HG03457 (cell line): ENCODE data around the gene KCNIP1.

Source experiments
- ATAC-seq: cut with Tn5 transposase; IDR thresholded peaks from one replicate; pipeline ENCODE4 v1.9.1; 2021; ENCODE audit warnings: moderate number of reproducible peaks; ENCODE audit not compliant: unreplicated experiment

KCNIP1 gene

DNA sequence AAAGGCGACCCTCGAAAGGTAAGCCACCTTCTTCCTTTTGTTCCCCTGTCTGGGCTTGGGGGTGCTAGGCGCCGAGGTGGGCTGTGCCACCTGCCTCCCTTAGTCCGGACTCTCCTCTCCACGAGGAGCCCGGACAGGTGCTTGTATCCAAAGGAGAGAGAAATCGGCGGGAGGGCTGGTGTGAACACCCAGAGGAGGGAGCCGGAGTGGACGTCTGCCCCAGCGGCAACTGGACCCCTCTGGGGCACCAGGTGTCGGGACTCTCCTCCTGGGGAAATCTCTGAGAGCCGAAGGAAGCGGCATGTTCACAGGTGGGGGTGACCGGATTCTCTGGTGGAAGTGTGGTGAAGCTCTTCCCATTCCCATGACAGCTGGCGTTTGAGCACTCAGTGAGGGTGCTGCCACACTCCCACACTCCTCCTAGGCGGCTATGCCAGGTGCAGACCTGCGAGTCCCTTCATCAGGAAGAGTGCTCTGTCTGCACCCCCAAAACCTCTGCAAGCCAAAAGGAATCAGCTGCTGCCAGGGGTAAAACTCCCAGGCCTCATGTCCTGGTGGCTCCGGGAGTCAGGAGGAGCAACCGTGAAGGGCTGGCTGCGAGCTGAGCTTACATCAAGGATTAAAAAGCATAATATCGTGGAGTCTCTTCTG, 921 bp downstream of the KCNIP1 start:
- no peak for ATAC-seq

DNA sequence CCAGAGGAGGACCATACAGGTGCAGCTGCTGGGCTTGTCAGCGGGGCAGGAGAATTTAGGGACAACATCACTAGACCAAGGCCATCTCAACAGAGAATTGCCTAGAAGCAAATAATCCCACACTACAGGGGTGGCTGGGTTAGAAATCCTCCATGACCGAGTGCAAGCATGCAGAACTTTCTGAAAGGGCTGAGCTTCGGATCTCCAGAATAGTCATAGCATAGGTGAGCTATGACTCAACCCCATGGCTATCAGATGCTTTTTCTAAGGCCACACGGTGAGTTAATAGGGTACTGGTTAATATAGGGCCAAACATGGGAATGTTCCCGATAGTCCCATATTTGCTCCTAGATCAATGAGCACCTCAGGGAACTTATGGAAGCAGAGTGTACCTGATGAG, 4.2 kb downstream of the KCNIP1 start:
- no peak for ATAC-seq

DNA sequence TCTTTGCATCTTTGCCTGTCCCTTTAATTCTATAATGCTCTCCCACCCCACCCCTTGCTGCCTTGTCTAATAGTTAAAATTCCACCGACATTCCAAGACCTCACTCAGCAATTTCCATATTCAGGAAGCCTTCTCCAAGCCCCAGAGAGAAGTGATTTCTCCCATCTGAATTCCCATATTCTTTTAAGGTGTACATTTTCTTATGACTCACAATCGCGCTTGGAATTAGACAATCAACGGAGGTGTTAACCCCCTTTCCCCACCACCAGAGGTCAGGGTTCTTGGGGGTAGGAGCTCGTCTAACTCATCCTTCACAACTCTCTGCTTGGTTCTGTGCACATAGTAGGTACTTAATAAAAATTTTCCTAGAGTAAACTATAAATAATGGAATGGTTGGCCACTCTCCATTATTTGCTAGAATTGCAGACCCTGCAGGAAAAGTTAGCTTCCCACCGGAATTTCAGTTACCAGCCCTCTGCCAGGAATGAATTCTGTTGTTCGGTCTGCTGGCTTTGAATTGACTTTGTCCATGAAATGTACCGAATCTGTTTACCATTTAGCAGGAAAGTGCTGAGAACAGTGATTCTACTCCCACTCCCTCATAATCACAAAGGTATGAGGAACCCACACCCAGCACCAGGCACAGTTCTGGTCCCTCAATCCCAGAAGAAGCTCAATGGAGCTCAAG, 5.0 kb downstream of the KCNIP1 start:
- ATAC-seq = no peak

DNA sequence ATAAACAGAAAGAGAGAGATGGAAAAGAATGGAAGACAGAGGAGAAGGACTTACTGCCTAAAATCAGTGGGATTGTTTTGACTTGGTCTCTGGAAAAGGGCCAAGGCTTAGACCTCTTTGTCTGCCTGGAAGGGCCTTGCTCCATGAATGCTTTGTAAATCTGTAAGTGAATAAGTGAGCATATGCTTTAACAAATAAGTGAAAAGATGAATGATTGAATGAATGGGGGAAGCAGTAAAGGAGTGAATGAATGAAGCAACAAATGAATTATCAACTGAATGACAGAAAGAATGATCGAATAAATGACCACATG, 5.5 kb downstream of the KCNIP1 start:
- no peak for ATAC-seq

DNA sequence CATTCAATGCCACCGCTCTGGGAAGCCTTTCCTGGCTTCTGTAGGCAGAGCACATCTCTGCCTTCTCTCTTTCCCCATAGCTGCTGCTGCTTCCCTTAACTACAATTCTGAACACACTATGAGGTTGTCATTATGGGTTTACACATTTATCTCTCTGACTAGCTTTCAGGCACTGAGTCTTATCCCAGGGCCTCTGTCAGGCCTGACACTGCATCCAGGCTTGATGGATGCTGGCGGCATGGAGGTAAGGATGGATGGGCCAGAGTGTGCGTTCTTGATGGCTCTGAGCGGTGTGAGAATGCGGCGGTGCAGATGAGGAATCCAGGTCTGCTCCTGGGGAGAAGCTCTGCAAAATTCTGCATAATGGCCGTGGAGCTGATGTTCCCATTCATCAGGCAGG, 6.3 kb downstream of the KCNIP1 start:
- ATAC-seq = no peak

DNA sequence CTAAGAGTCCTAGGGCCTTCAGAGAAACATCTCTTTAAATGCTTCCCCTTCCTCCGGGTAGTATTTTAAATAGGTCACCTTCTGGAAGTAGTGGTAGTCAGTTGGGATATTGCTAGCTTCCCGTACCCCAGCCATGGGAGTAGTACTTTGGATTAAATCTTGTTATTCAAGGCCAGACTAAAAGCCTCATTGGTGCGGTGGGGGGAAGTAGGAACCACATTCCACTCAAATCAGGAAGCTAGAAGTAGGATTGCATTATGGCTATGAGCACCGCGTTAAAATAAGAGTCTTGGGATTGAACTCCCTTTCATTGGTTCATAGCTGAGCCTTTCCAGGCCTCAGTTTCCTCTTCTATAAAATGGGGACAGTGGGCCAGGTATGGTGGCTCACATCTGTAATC, 6.7 kb downstream of the KCNIP1 start:
- ATAC-seq = no peak

DNA sequence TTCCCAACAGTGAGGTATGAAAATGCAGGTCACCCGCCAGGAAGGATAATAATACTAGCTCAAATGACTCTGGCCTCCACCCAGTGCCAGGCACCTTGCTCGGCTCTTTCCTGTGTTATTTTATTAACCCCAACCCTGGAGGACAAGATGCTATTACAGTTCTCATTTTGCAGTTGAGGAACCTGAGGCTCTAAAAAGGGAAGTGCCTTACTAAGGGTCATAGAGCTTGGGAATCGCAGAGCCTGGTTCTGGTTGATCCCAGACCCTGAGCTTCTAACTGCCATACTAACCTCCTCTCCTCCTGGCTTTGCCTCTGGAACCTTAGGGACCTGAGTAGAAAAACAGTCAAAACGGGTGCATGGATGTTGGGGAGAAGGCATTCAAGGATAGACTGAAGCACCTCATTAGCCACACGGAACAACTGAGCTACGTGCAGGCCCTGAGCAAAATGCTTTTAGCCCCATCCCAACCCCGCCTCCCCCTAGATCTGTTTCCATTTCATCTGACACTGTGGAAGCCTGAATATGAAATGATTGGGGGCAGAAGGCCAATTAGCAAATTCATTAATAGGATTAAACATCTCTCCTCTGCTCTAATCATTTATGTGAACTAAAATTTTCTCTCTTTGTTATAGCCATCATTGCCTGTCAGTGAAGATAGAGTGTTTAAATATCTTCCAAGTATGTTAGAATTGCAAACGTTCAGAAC, 7.9 kb downstream of the KCNIP1 start:
- no peak for ATAC-seq

DNA sequence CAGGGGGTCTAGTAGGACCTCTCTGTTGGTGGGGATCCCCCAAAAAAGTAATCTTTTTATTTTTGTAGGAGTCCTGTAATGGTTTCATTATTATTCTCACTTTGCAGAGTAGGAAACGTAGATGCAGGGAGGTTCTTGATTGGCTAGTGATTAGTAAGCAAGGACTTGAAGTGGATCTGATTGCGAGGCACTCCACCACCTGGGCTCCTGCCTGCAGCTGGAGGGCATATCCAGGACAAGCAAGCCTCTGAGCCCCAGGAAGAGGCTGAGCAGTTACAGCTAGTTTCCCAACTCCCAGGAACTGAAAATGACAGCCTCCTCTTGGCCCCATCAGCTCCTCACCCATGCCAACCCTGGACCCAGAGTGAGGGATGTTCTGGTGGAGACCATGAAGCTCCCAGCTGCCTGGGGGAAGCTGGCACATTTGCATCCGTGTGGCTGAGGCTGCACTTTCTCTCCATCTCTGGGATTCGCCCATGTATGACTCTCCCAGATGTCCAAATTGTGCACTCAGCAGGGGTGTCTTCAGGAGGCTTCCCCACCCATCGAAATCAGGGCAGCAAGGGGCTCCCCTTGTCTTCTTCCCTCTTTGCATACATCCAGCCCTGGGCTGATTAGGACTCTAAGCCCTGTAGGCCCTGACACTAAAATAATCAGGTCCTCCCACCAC, 10.2 kb downstream of the KCNIP1 start:
- ATAC-seq = no peak

DNA sequence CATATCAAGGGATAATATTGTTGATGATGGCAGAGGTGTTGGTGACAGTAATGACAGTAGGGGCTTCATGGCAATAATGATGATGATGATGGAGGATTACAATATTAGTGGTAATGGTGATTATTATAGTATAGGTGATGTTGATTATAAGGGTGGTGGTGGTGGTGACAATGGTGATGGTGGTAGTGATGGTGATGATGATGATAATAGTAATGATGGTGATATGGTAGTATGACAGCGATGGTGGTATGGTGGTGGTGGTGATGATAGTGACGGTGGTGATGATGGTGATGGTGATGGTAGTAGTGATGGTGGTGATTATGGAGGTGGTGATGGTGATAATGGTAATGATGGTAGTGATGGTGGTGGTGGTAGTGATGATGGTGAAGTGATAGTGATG, 13.6 kb downstream of the KCNIP1 start:
- no peak for ATAC-seq

DNA sequence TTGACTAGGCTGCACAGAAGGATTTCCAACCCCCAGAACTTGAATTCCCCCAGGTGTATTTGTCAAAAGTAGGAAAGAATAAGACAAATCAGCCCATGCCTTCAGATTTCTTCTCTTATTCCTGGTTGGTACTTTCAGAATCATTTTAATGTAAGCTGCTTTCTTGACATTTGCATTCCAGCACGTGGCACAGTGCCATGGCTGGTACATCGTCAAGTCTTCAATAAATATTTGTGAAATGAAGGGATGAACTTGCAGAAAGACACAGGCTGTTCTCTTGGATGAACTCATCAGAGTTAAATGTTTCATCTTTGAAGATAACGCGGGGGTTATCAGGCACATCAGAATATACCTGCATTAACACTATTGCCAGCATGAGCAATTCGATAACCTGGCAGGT, 14.5 kb downstream of the KCNIP1 start:
- no peak for ATAC-seq

DNA sequence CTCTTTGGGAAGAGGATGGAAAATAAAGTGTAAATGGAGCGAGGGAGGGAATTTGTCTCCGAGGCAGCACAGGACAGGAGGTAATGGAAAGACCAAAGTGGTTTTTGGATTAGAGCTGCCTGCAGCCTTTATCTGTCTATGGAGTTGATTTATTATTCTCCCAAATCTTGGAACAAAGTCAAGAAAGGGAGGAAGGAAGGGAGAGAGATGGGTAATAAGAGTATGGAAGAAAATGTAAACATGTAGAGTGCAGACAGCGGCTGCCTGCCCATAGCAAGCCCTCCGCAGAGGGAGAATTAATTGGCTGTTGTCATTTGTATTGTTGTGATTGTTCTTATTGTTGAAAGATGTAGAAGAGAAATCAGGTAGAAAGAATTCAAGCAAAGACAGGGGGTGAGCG, 15.7 kb downstream of the KCNIP1 start:
- no peak for ATAC-seq

DNA sequence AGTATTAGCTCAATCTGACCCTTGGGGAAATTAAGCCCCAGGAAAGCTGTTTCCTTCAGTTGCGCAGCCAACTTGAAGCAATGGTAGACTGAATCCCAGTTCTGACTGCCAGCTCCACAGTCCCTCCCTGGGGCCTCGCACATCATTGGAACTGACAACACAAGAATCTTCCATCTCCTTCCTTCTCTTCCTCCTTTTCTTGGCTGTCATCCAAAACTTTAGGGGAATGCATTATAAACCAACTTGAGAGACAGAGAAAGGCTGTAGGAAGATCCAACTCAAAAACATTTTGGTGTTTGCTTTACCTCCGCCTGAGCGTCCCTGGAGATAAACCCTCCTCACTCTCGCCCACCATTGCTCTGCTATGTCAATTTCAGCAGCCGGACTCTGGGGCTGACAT, 16.6 kb downstream of the KCNIP1 start:
- ATAC-seq = no peak

DNA sequence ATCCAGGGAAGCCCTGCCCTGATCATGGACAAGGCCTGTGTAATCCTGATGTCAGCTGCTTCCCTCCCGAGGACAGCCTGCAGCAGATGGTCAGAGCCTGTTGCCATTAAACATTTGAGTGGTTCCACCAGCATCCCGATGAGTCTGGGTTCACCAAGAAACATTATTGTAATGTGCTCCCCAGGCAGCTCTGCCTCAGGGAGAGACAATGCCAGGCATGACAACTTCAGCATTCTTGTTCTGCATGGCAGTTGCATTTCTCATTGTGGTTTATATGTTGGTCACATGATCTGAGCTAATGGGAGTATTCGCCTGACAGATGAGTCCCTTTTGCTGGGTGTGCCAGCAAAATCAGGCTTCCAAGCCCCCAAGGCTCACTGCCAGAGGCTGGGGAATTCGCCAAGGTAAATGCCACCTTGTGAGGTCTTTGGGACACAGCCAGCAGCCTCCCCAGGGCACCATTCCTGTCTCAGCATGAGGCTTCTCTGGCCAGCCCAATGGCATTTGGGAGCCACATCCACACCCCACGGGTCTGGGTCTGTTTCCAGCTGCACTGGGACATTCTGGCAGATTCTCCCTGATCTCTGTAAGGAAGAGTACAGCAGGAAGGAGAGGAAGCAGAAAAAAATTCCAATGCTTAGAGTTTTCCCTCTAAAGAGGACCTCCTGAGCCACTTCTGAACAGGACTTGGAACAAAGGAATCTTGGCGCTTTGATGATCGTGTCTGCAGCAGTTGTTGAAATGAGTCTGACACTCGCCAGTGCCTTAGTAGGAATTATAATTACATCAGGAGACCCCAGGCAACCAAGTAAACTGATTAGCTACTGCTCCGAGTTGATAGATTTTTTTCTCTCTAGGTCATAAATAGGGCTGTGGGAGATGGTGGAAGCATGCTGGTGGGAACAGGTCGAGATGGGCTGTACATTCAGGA, 18.7 kb downstream of the KCNIP1 start:
- ATAC-seq = no peak

DNA sequence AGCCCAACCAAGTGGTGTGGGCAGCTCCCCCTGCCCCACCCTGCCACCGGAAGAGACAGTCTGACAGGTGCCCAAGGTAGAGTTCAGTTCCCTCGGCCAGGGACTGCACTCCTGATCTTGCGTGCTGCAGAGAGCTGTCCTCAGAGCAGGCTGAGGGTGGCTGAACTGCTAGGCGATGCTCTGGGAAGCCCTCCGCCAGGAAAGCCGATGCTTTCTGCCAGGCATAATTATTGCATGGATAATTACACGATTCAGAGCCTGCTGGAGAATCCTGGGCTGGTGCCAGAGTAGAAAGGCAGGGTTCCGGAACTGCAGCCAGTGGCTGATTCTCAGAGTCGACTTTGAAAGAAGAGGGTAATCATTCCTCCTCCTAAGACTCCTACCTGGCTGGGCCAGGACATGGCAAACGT, 19.3 kb downstream of the KCNIP1 start:
- ATAC-seq = no peak

DNA sequence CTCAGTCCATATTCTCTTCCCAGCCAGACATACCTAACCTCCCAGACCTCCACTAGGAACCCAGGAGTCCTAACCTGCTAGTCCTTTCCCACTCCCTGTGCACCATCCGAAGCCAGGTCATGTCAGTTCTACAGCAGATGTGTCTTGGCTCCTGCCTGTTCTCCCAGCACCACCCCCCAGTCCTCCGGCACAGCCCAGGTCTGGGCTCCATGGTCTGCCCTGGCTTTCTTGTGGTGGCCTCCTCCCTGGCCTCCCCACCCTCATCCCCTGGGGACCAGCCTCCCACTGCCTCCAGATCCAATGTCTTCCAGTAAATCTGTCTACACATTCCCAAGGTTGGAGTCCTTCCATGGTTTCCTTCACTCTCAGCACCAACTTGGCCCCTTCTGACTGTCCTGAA, 20.0 kb downstream of the KCNIP1 start:
- no peak for ATAC-seq

DNA sequence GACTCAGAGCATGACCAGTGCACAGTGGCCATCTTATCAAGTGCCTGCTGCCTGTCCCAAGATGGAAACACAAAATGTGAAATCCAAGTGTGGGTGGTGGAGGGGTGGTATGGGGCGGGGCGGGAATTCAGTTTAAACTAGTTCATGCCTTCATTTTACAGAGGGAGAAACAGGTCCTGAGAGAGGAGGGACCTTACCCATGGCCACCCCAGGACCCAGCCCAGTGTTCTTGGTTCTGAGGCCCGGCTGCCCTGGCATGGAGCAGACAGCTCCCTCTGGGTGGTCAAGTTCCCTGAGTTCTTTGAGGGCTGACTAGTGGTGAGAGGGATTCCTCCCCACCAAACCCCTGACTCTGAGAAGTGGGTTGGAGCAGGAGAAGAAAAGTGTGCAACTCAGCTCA, 20.8 kb downstream of the KCNIP1 start:
- no peak for ATAC-seq

DNA sequence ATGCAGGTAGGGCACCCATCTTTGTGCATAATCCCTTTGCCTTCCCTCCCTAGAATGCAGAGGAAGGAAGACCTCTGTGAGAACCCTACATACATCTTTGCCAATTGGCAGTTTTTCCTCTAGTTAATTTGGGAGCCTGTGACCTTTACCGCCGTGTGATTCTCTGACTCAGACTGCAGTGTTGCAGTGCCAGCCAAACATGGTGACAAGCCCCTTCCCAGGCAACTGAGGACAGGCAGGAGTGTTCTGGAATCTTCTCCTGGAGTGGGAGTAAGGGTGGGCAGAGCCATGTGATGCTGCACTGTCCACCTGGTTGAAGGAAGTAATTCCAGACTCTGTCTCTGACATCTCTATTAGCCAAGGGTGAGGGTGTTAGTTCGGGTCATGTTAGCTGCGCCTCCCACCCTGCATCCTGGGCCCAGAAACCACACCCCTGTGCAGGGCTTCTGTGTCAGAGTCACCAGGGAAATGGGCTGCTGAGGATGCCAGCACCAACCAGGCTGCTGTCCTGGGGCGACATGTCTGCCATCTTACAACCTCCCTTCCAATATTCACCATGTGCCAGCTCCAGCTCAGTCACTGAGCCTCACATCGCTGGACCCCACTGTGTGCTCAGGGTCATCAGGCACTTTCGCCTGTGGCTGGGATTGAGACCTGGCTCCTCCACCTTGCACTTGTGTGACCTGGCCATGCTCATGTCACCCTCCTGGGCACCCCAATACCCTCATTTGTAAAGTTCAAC, 21.8 kb downstream of the KCNIP1 start:
- ATAC-seq = no peak

DNA sequence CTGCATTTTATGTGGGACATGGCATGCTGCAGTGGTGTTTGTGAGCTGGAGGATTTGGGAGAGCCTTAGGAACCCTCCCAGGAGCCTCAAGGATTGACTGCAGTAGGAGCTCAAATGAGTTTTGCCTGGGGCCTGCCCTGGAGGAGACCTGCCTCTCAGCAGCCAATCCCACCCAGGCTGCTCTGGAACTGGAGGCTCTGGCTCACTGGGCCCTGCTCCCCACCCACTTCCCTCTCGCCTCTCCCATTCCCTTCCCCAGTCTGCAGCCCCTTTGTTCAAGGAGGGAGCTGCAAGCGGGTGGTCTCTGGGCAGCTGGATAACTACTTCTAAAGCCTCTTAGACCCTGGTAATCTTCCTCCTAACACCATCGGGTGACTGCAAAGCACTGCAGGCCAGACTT, 24.2 kb downstream of the KCNIP1 start:
- no peak for ATAC-seq

DNA sequence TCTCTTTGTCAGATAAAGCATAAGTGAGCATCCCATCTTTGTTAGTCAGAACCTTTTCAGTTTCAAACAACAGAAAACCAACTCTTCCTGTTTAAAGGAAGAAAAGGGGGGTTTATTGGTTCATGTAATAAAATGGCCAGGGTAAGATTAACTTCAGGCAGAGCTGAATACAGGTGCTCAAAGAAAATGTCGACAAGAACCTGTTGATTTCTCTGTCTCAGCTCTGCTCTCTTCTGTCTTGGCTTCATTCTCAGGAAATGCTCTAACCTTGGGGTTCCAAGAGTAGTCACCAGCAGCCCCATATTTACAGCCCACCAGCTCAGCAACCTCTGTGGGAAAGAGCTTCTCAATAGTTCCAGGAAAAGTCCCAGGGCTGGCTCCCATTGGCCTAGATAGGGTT, 25.2 kb downstream of the KCNIP1 start:
- ATAC-seq = no peak

DNA sequence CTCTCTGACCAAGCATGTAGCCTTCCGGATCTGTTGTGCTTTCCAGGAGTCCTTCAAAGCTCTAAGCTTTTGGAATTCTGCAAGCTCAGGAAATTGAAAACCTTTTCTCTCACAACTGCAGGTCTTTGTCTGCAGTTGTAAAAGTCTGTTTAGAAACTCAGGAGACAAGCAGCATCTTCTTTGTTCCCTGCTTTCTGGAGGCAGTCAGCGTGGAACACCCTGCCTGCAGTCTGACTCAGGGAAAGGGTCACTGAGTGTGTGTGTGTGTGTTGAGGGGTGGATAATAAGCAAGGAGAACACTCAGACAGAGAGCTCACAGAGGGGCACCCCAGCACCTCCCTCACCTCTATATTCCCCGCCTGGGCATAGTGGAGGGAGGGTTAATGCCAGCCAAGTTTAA, 29.1 kb downstream of the KCNIP1 start:
- no peak for ATAC-seq
